IMR-90 (cell line): ENCODE measurements around the gene PTPRN2. TPM values are rescaled to one million over a fixed set of nuclear protein-coding genes. Genes with fewer than 3 reads are reported as not detected.
"Not testable (repeated sequence)": the region's sequence is repeated elsewhere in the genome, so short reads cannot be mapped to it uniquely, and the experiment has no call there.

ENCODE experiments used
- ATAC-seq: fragments of 200-7000 bp; cut with Tn5 transposase; 2 replicates; pipeline ENCODE4 v1.9.1; 2020; ENCODE audit warnings: low read depth, mild to moderate bottlenecking, moderate library complexity
- BruUV-seq: library from RNA; stranded (reverse); fragments of 400-500 nt; replicated peaks from 2 replicates; lab custom pipeline; 2021; lab: Mats Ljungman, UMichigan
- CTCF ChIA-PET: fragments of 300-600 bp; formaldehyde crosslinking; extraction: SDS; loops from one replicate; lab custom pipeline; 2021; ENCODE audit warnings: antibody characterized with exemption; lab: Yijun Ruan, JAX
- POLR2A ChIA-PET: fragments of 300-600 bp; sonication (Branson Sonifier 250); formaldehyde crosslinking; loops from one replicate; lab custom pipeline; 2022; ENCODE audit warnings: antibody characterized with exemption; ENCODE audit not compliant: unreplicated experiment; lab: Charles Lee
- DNase-seq: peaks from one replicate; pipeline ENCODE4 v3.0.0; 2013
- H2AFZ ChIP-seq: replicated peaks from 2 replicates; pipeline ENCODE3; 2013; ENCODE audit warnings: low read length, mild to moderate bottlenecking; ENCODE audit not compliant: poor library complexity
- H2AK5ac ChIP-seq: 2 replicates; pipeline ENCODE4 v1.6.1; 2013; ENCODE audit warnings: low read depth, low read length, inconsistent platforms
- H2AK9ac ChIP-seq: replicated peaks from 2 replicates; pipeline ENCODE3; 2013; ENCODE audit warnings: mild to moderate bottlenecking, low read depth, low read length, moderate library complexity; ENCODE audit not compliant: poor library complexity
- H2BK120ac ChIP-seq: 2 replicates; pipeline ENCODE4 v1.6.1; 2013; ENCODE audit warnings: low read depth, low read length, inconsistent platforms
- H2BK15ac ChIP-seq: 3 replicates; pipeline ENCODE4 v1.6.1; 2013; ENCODE audit warnings: low read depth, low read length, inconsistent platforms
- H2BK20ac ChIP-seq: 2 replicates; pipeline ENCODE4 v1.6.1; 2013; ENCODE audit warnings: low read depth, mild to moderate bottlenecking, inconsistent platforms, low read length, moderate library complexity
- H2BK5ac ChIP-seq: 2 replicates; pipeline ENCODE4 v1.6.1; 2013; ENCODE audit warnings: mild to moderate bottlenecking, low read depth, low read length, inconsistent platforms; ENCODE audit not compliant: poor library complexity, severe bottlenecking
- H3K14ac ChIP-seq: replicated peaks from 2 replicates; pipeline ENCODE4 v1.6.1; 2013; ENCODE audit warnings: low read depth, low read length, inconsistent platforms
- H3K18ac ChIP-seq: 2 replicates; pipeline ENCODE4 v1.6.1; 2013; ENCODE audit warnings: low read depth, low read length, control low read depth
- H3K23ac ChIP-seq: 2 replicates; pipeline ENCODE4 v1.6.1; 2013; ENCODE audit warnings: low read depth, low read length, inconsistent platforms
- H3K27ac ChIP-seq: 2 replicates; pipeline ENCODE4 v1.5.1; 2013; ENCODE audit warnings: mild to moderate bottlenecking, control low read depth, low read length; ENCODE audit not compliant: insufficient read depth
- H3K27me3 ChIP-seq: 2 replicates; pipeline ENCODE4 v1.6.1; 2013; ENCODE audit warnings: low read length; ENCODE audit not compliant: control insufficient read depth, insufficient read depth
- H3K36me3 ChIP-seq: 2 replicates; pipeline ENCODE4 v1.6.1; 2013; ENCODE audit warnings: low read length, mixed read lengths; ENCODE audit not compliant: control insufficient read depth, insufficient read depth
- H3K4ac ChIP-seq: 2 replicates; pipeline ENCODE4 v1.6.1; 2013; ENCODE audit warnings: low read depth, low read length, inconsistent platforms
- H3K4me1 ChIP-seq: 2 replicates; pipeline ENCODE4 v1.6.1; 2013; ENCODE audit warnings: low read length, mixed read lengths; ENCODE audit not compliant: control insufficient read depth, insufficient read depth
- H3K4me2 ChIP-seq: 2 replicates; pipeline ENCODE4 v1.6.1; 2013; ENCODE audit warnings: low read depth, mild to moderate bottlenecking, control low read depth, low read length, moderate library complexity
- H3K4me3 ChIP-seq: 2 replicates; pipeline ENCODE4 v1.5.1; 2013; ENCODE audit warnings: low read depth, mild to moderate bottlenecking, control low read depth, low read length, moderate library complexity; ENCODE audit not compliant: insufficient read depth
- H3K56ac ChIP-seq: 2 replicates; pipeline ENCODE4 v1.6.1; 2013; ENCODE audit warnings: low read length, inconsistent platforms; ENCODE audit not compliant: insufficient read depth; ENCODE audit errors: extremely low read depth
- H3K79me1 ChIP-seq, 2 experiments: 2 replicates each; pipeline ENCODE4 v1.6.1; 2013; ENCODE audit warnings: low read length in 2 of 2, inconsistent platforms in 1 of 2, low read depth in 1 of 2
- H3K9ac ChIP-seq: 2 replicates; pipeline ENCODE4 v1.6.1; 2013; ENCODE audit warnings: low read depth, low read length, control low read depth
- H3K9me1 ChIP-seq: 2 replicates; pipeline ENCODE4 v1.6.1; 2013; ENCODE audit warnings: low read length, inconsistent platforms; ENCODE audit not compliant: insufficient read depth
- H3K9me3 ChIP-seq: 2 replicates; pipeline ENCODE4 v1.6.1; 2013; ENCODE audit warnings: low read length; ENCODE audit not compliant: control insufficient read depth, insufficient read depth
- H4K20me1 ChIP-seq: 2 replicates; pipeline ENCODE4 v1.6.1; 2013; ENCODE audit warnings: low read length, inconsistent platforms; ENCODE audit not compliant: insufficient read depth
- H4K5ac ChIP-seq: 2 replicates; pipeline ENCODE4 v1.6.1; 2013; ENCODE audit warnings: mild to moderate bottlenecking, low read depth, low read length, control low read depth
- H4K8ac ChIP-seq, 2 experiments: 2 replicates each; pipeline ENCODE4 v1.6.1; 2013; ENCODE audit warnings: low read depth in 2 of 2, low read length in 2 of 2, control low read depth in 1 of 2, inconsistent platforms in 1 of 2
- H4K91ac ChIP-seq: 2 replicates; pipeline ENCODE4 v1.6.1; 2013; ENCODE audit warnings: low read depth, low read length, inconsistent platforms; ENCODE audit not compliant: insufficient read depth
- WGBS, 2 experiments: methylation state at CpG; one replicate each; pipeline versions ENCODE4 v1.1.5 to v1.1.7; 2013; ENCODE audit warnings: missing lambda C conversion rate in 2 of 2; ENCODE audit not compliant: insufficient read length in 1 of 2; ENCODE audit errors: extremely low coverage in 2 of 2; 5-methylcytosine and 5-hydroxymethylcytosine counted together
- dilution Hi-C: fragments of 300-500 bp; cut with HindIII; formaldehyde crosslinking; loops from one replicate; pipeline ENCODE4 v1.14.3; 2018; ENCODE audit warnings: low sequenced_read_pairs; ENCODE audit not compliant: unreplicated experiment
- in situ Hi-C: fragments of 300-500 bp; cut with MboI; formaldehyde crosslinking; loops from 3 replicates; pipeline ENCODE4 v1.14.3; 2019; ENCODE audit warnings: low sequenced_read_pairs, inconsistent platforms, mixed read lengths
- intact Hi-C: fragments of 100-400 bp; cut with micrococcal nuclease; formaldehyde crosslinking; loops from 2 replicates; pipeline ENCODE4 v1.10.0; 2022
- polyA plus RNA-seq, 3 experiments: library from polyadenylated mRNA; depleted of rRNA; stranded (reverse); fragments of >200 nt; gene quantifications; 2 replicates each; pipeline ENCODE4 v1.2.3, GENCODE V29; 2012; ENCODE audit warnings: low replicate concordance in 1 of 3
- total RNA-seq: library from RNA; depleted of rRNA; stranded (reverse); fragments of >200 nt; gene quantifications from 2 replicates; pipeline ENCODE4 v1.2.3, GENCODE V29; 2012

Gene PTPRN2
- total and polyA plus RNA-seq, 2 of the 4 experiments (the other 2 are of a cell fraction): 0.03 TPM; not detected in 1

GRCh38 chr7:158385496-158386354, 201.9 kb downstream of the PTPRN2 start:
- H3K56ac ChIP-seq, intact Hi-C loops, H3K18ac ChIP-seq, H2BK5ac ChIP-seq, DNase-seq, H2AK5ac ChIP-seq, H2BK20ac ChIP-seq, in situ Hi-C loops, H3K9ac ChIP-seq, H3K14ac ChIP-seq, H3K4me2 ChIP-seq, H4K91ac ChIP-seq, H3K4me1 ChIP-seq, dilution Hi-C loops, ATAC-seq, H3K4ac ChIP-seq, H3K36me3 ChIP-seq, H3K79me1 ChIP-seq, H3K27me3 ChIP-seq, H3K27ac ChIP-seq, H3K23ac ChIP-seq, POLR2A ChIA-PET, H2AK9ac ChIP-seq, H4K20me1 ChIP-seq, H2BK120ac ChIP-seq, H2AFZ ChIP-seq, BruUV-seq, H4K5ac ChIP-seq, CTCF ChIA-PET, H3K9me1 ChIP-seq, H3K4me3 ChIP-seq, H4K8ac ChIP-seq, H2BK15ac ChIP-seq: not testable (repeated sequence)
- WGBS, 2 experiments: 60% methylated on average over 4 of the region's 20 CpGs; no CpG with 5 or more reads in 1 of the 2 experiments
- H3K9me3 ChIP-seq: peaks cover 43% of the 10 kb centered on the region
